HG02678 (cell line): ENCODE data around the gene PCSK6.

Experiments
- ATAC-seq: cut with Tn5 transposase; IDR thresholded peaks from one replicate; pipeline ENCODE4 v1.9.1; 2021; ENCODE audit warnings: mild to moderate bottlenecking, moderate library complexity; ENCODE audit not compliant: unreplicated experiment

The PCSK6 gene

DNA sequence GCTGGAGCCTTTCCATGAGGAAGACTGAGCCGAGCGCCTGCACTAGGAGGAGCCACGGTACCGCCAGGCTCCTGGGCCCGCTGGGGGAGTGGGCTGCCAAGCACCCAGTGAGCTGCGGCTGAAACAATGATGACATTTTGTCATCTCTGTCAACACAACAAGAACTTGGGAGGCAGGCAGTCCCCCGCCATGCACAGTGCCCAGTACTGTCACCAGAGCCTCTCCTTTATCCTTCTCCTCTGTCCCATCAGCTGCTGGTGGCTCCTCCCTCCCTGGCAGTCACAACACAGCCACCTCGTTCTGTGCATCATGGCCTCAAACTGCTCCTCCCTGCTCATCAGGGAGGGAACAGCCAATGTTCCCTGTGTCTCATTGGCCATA lies 34.0 kb upstream of the PCSK6 start:
- ATAC-seq, result no peak

DNA sequence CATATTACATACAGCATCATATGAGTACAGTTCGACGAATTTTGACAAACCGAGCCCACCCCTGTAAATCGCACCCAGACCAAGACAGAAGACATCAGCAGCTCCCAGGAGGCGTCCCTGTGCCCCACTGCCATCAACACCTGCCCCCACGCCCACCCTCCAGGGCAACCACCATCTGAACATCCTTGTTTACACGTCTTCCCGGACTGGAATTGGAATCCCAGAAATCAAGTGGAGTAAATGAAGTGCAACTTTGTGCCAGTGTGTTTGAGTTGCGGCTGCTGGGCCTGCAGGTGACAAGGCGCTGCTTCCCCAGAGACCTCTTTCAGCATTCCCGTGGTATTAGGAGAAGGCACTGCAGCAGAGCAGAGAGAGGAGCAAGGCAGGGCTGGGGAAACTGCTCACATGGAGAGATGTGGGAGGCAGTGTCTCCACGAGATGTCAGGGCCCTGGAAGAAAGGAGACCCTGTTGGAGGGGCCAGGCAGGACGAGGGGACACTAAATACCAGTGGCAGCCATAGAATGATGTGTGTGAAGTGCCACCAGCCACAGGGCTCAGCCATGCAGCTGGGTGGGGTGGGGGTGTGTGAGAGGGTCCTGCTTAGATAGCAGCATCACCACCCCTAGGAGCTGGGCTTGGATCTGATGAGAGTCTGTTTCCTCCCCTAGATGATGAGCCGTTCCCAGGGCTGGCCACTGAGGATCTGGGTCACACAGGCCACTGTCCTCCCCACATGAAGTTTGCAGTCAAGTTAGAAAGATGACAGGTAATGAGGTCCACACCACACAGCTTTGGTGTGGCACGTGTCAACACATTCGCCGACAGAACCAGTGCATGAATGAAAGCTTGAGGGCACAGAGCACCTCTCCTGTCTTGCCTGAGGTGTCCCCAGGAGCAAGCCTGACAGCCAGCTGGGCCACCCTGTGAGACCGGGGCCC lies 33.4 kb upstream of the PCSK6 start:
- ATAC-seq, result no peak

DNA sequence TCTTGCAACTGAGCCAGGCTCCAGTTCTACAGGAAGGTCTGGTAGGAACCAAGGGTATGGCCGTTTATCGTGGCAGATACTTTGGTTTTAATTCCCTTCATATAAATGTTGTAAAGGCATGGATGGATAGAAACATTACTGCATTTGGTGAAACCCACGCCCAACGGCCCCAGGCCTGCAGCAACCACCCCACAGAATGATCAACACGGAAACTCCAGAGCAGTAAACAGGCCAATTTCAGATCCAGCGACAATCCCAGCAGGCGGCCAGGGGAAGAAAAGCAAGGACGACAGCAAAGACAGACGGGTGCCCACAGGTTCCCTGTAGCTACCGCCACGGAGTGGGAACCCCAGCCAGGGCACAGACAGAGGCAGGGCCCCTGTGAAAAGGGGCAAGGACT lies 32.6 kb upstream of the PCSK6 start:
- ATAC-seq, result no peak

DNA sequence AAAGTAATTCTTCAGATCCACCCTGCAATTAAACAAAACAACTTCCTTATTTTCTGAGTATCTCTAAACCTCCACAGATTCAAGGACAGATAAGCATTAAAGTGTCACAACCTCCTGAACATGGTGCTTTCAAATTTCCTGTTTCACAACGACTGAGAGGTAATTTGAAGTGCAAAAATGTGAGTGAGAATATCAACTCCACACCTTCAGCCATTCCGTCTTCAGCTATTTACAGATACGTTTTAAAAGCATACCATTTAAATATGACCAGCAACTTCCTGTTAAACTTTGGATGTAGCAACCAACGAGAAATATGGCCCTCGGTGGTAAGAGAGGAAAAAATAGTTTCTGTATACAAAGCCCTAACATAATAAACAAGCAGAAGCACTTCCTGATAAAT lies 32.1 kb upstream of the PCSK6 start:
- ATAC-seq, result no peak

GRCh38 chr15:101521069-101521468 lies 31.6 kb upstream of the PCSK6 start:
- ATAC-seq, result no peak

DNA sequence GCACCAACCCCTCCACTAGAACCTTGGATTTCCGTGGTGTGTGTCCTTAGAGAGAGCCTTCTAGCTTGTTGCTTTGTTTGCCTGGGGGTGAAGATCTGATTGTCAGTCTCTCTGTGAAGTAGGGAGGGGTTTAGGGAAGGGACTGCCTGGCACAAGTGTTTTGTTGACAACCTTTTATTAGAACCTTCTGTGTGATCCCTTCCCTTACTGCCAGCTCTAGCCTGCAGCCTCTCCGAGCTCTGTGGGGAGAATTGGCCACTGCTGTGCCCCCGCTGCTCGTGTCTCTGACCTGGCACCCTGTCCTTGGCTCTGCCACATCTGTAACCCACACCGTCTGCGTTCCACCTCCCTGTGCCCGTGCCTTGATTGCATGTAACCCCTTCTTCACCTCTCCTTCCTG lies 30.9 kb upstream of the PCSK6 start:
- no peak for ATAC-seq

- no peak for ATAC-seq
Measured at GRCh38 chr15:101517504-101517903, 28.0 kb upstream of the PCSK6 start.

DNA sequence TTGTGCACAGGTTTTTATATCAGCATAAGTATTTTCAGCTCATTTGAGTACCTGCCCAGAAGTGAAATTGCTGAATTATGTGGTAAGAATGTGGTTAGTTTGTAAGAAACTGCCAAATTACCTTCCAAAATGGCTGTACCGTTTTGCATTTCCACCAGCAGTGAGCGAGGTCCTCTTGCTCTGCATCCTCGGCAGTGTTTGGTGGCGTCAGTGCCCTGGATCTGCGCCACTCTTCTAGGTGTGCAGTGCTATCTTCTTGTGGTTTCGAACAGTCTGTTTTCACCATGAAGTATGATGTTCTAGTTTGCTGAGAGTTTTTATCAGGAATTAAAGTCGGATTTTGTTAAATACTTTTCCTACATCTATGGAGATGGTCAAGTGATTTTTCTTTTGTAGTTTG lies 24.8 kb upstream of the PCSK6 start:
- ATAC-seq, result no peak

DNA sequence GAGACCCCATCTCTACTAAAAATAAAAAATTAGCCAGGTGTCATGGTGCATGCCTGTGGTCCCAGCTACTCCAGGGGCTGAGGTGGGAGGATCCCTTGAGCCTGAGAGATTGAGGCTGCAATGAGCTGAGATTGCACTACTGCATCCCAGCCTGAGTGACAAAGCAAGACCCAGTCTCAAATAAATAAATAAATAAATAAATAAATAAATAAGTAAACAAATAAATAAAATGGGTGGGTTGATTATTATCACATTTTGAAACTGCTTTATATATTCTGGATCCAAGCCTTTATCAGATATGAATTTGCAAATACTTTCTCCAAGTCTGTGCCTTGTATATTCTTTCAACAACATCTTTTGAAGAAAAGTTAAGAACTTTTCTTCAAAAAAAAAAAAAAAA lies 22.2 kb upstream of the PCSK6 start:
- no peak for ATAC-seq

DNA sequence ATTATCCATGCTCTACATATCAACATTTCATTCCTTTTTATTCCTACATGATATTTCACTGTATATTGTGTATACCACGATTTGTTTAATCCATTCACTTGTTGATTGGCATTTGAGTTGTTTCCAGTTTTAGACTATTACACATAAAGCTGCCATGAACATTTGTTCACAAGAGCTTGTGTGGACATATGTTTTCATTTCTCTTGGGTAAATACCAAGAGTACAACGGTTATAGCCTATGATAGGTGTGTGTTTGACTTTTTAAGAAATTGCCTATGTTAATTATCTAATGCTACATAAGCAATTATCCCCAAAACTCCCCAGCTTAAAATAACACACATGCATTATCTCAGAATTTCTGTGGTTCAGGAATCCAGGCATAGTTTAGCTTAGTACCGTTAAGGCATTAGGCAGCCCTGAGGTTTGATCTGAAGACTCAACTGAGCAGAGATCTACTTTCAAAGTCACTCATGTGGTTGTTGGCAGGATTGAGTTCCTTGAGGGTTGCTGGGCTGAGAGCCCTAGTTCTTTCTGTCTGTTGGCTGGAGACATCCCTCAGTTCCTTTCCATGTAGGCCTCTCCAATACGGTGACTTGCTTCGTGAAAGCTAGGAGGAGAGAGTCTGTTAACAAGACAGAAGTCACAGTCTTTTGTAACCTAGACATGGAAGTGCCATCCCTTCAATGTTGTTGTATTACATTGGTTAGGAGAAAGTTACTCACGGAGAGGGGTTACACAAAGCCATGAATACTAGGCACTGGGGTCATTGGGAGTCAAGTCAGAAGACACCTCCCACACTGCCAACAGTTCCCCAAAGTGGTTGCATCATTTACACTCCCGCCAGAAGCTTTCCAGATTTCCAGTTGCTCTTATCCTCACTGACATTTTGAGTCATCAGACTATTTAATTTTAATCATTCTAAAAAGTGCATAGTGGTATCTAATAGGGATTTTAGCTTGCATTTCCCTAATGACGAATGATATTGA lies 21.0 kb upstream of the PCSK6 start:
- ATAC-seq, result no peak

GRCh38 chr15:101509279-101509678 lies 19.8 kb upstream of the PCSK6 start:
- ATAC-seq, result no peak

- ATAC-seq, result no peak
Measured at GRCh38 chr15:101506491-101506890, 17.0 kb upstream of the PCSK6 start.

DNA sequence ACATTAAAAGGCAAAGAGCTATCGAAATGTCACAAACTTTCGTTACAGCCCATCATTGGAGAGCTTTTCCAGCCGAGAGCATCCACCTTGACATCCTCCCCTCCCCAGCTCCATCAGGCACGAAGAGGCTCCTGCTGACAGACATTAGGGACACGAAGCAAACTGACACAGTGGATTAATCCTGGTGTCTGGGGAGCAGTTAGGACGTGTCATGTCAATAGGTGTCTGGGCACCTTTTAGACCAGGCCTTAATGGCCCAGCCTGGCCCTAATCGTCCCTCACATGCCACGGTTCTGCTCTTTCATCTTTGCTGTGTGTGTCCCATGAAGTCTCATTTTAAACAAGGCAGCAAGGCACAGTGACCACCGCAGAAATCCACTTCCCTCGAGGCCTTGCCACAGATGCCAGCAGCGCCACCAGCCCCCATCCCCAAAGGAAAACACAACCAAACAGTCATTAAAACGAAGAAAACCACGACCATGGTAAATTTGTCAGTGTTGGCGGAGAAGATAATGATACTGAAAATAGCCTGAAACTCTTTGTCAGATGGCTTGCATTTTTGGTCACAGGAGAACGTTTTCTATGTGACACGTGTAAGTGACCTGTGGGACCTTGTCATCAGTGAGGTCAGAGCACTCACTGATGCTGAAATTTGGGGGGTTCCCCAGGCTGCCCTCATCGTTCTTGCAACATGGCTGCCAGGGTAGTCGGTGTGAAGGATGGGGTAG lies 16.3 kb upstream of the PCSK6 start:
- ATAC-seq, result no peak

DNA sequence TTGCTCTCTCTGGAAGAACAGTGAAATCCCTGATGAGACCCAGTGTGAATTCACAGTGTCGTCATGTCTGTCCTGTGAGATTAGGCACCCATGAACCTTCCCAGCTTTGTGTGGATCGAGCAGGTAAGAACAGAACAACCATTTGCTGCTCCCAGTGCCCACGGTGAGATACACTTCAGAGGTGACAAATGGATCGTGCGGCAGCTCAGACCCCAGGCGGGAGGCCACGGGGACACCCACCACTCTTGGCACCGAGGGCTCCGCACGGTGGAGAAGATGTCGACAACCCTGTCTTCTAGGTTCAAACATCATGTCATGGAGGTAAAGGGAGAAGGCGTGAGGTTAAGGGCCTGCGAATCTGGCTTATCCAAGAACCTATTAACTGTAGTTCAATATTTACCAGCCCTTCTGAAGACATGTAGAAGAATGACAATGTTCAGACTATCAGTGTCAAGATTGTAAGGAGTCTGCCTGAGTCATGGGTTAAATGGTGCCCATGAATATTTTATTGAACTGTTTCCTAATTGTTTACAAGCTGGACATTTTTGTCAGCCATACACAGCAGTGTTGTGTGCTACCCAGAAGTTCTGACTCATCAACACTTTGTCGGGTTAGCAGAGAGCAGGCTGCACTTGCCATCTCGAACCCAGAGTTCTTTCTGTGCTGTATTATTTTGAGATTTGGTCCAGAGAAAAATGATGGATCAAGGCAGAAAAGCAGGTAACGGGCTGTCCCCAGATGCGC lies 15.5 kb upstream of the PCSK6 start:
- no peak for ATAC-seq

GRCh38 chr15:101504373-101504772 lies 14.9 kb upstream of the PCSK6 start:
- no peak for ATAC-seq

DNA sequence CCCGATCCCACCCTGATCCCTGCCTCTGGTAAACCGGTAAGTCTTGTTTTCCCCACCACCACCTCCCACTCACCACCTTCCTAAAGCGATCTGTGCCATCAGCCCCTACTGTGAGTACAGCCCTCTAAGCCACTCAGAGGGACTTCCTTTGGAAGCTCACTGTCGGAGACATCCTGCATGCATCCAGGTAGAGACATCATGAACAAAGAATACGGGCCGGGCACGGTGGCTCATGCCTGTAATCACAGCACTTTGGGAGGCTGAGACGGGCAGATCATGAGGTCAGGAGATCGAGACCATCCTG lies 13.7 kb upstream of the PCSK6 start:
- ATAC-seq, result no peak

DNA sequence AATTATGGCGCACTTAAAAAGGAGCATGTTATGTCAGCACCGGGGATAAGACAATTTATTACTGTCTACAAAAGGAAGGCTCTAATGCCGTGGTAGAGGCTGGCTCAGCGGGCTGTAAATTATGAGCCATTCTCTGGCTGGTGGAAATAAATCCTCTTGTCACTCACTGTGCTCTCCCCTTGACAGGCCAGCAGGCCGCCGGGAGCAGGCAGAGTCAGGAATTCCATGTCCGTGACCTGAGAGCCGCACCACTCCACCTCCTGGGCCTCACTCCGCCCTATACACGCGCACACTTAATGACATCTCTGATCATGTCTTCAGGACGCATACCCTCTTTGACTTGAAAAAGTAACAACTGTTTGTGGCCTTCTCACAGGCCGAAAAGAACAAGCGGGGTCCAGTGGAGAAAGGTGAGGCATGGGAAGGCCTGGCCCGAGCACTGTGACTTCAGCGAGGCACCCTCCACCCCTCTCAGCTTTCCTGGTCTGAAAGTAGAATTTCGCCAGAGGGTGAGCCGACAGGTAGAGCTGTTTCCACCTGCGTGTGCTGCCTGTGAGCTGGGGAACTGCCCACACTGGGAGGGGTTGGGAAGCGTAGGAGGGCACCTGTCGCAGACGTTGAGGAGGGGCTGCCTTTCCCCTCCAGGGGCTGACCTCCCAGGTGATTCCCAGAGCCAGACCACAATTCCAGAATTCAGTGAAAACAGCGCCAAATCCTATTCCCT lies 13.2 kb upstream of the PCSK6 start:
- no peak for ATAC-seq

DNA sequence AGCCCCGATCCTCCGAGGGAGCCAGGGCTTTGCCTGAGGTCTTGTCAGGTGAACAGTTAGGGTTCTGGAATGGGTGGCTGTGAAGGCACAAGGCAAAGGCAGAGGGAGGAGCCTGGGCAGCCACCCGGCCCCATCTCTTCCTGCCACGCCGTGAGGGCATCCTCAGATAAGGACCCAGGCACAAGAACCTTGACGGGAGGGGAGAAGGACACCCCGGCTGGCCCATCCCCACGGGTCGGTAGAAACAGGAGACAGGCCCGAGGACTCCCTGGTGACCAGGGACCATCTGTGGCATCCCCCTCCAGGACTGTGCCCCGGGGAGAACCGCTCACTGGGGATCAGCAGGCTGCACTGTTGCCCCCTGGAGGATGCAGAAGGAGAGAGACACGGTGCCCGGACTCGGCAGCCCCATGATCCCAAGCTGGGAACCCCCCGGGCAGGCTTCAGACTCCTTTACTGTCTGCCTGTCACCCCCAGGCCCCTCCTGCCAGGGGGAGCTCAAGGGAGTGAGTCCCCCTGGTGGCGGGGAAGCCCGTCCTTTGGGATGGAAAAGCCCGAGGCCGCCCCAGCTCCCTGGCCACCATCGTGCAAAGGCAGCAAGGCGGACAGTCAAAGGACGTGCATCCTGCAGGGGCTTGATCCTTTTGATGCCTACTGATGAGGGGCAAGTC lies 12.3 kb upstream of the PCSK6 start:
- peak; percentile 59 for ATAC-seq

DNA sequence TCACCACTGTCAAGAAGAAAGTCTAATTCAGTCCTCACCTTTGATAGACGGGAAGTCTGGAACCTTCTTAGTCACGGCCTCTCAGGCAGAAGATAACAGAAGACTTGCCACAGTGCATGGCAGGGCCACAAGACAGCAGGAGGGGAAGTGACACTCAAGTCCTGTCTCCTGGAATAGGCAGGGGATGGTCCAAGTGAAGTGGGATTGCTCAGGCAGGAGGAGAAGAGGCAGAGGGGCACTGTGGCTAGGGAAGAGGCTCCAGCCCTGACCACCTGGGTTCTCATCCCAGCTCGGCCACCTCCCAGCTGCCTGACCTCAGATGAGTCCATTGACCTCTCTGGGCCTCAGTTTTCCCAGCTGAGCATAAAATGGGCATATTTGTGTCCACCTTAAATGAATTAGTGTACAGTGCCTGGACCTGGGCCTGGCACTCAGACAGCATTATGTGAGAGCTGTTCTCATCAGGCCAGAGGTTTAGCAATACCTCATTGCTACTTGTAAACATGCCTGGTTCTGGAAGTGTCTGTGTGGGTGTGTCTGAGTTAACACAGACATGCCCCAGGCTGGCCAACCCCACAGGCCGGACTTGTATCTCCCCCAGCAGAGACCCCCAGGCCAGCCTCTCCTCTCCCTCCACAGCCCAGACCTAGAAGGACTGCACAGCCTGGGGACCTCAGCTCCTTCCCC lies 11.5 kb upstream of the PCSK6 start:
- ATAC-seq, result no peak
